K562 treated with DMSO at 1 percent for 4 hours (cell line): ENCODE data around the gene LY6G5C. TPM values are rescaled to one million over a fixed set of nuclear protein-coding genes. Genes with fewer than 3 reads are reported as not detected.

Experiments
- total RNA-seq: library from RNA; unstranded; fragments of 300-600 nt; gene quantifications from 2 replicates; pipeline ENCODE4 v1.2.3, GENCODE V29; 2022; ENCODE audit not compliant: insufficient read depth

The LY6G5C gene, protein sequence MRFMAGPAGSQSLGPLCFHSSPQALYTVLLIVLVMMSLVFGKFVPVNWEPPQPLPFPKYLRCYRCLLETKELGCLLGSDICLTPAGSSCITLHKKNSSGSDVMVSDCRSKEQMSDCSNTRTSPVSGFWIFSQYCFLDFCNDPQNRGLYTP
- 3.4 TPM in 1 of 2 replicates, not detected in the other for total RNA-seq

DNA sequence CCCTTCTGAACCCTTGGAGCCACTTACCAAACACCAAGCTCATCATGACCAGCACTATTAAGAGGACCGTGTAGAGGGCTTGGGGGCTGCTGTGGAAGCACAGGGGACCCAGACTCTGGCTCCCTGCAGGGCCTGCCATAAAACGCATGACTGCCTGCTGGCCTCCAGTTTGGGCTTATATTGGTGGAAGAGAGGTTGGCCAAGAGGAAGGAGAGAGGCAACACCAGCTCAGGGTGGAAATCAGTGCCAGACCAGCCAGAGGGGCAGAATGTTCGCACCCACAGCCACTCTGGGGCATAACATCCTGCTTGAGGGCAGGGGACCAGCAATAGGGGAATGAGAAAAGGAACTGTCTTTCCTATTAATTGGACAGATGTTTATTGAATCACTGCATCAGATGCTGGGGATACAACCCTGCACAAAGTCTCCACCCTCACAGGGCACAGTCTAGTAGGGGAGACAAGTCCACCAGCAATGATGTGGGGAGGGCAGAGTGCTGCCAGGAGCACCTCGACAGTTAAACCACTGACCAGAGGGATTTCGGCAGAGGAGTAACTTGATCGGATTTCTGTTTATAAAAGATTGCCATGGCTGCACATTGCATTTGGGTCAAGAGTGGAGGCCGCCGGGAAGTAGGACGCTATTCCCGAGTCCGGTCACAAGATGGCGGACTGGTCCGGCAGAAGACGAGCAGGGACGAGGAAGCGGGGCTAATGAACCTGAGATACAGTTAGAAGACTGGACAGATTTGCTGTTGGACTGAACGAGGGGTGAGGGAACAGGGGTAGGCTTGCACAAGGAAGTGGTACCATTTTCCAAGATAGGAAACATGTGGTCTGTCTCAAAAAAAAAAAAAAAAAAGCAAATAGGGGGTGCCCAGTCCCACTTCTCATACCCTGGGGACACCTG, at the start of gene LY6G5C:
LY6G5C (minus strand) TSS at position 842 of the 909 bp plus-strand sequence; CDS start at position 148, 694 bp downstream.

DNA sequence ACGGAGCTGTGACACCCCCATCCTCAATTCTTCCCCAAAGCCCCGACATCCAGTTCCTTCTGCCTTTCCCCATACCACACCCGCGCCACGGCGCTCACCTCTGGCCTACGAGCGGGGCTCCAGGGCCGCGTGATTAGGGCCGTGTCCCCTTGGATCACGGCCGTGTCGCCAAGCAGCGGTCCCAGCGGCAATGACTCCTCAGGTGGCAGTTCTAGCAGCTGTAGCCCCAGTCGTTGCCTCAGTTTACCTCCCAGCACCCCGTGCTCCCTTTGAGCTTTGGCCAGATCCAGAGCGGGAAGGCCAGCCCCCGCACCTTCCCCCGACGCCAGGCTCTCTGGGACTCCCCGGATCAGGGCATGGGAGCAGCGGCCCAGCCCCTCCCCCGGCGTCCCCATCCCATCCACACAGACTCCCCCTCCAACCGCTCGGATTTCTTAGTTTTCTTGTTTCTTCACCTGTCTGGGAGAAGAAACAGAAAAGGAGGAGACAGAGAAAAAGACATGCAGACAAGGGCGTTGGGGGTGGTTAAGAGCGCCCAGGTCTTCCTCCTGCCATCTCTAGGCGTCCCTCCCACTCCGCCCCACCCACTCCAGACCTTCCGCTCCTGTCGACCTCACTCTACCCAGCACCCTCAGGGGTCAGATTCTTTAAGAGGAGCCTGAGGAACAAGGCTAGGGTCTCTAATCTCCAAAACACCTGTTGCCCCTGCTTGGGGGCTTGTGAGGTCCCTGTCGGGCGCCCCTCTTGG, 48.1 kb upstream of the LY6G5C start, which contains the start of gene DDAH2:
DDAH2 (minus strand) TSS at position 533 of the 748 bp plus-strand sequence; CDS start at position 395, 138 bp downstream.

DNA sequence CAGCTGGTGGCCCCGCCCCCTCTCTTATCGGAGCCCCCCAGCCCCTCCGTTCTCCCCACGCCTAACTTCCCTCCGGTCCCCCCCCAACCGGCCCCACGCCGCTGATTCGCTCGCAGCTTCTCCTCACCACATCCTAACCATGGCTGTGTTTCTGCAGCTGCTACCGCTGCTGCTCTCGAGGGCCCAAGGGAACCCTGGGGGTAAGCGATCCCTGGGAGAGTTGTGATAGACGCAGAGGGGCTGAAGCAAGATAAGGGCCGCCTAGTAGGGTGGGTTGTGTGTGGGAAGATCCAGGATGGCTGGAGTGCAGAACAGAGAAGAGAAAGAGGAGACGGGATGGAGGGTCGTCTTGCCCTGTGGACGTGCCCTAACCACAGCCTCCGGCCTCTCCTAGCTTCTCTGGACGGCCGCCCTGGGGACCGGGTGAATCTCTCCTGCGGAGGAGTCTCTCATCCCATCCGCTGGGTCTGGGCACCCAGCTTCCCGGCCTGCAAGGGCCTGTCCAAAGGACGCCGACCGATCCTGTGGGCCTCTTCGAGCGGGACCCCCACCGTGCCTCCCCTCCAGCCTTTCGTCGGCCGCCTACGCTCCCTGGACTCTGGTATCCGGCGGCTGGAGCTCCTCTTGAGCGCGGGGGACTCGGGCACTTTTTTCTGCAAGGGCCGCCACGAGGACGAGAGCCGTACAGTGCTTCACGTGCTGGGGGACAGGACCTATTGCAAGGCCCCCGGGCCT, 42.5 kb upstream of the LY6G5C start, which contains the start of gene MPIG6B:
MPIG6B (plus strand) TSS at position 129 of the 735 bp plus-strand sequence; CDS start at position 140, 11 bp downstream.

DNA sequence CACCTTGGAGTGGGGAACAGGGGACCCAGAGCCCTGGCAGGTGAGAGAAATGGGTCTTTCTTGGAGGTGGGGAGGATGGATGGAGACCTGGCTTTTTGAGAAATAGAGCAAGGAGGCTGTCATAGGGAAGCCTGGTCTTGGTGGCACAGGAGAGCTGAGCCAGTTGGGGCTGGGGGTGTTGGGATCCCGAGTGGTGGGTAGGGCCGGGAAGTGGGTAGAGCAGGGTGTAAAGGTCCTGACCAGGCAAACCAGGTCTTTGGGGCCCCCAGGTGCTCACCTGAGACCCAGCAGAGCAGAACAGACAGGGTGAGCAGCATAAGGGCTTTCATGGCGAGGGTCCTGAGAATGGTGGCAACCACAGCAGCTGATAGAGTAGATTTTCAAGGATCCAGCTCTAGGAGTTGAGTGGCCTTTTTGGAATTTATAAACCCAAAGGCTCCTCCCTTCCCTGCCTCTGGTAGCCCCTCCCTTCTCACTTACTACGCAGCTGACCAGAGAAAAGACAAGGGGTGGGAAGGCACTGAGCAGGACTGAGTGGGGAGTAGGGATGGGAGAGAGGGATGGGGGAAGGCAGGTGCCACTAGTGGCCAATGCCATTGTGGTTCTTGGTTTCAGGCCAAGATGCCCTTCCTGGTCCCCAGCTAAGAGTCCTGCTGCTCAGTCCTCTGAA, 40.6 kb upstream of the LY6G5C start, which contains the start of gene LY6G6C:
LY6G6C (minus strand) TSS at position 396 of the 670 bp plus-strand sequence; CDS start at position 329, 67 bp downstream.

DNA sequence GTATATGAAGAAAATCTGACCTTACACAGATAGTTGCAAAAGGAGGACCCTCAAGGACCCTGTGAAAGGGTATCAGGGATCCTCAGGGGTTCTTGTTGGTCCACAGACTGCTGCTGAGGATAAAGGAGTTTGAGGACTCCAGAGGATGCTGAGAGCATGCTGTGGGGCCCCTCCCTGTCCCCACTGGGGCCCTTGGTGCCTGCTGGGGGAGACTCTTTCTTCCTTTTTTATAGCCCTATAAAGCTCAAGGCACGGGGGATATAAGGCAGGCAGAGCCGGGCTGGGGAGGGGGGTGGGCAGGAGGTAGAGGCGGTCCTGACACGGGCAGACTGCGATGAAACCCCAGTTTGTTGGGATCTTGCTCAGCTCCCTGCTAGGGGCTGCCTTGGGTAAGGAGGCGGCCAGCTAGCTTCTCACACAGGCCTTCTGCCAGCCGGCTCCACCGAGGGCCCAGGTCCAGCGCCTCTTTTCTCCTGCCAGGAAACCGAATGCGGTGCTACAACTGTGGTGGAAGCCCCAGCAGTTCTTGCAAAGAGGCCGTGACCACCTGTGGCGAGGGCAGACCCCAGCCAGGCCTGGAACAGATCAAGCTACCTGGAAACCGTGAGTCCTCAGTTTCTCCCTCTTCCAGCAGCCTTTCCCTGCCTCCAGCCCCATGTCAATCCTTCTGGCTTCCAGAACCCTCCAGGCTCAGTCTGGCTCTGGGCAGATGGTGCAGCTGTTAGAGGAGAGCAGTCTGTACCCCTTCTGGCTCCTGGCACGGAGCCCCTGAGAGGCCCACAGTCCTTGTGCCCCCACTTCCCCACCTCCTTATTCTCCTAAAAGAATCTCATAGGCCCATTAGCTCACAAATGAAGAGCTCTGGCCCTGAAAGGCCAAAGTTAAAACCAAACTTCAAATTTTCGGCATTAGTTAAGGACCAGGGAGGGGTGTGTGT, 34.4 kb upstream of the LY6G5C start, which contains the start of gene LY6G6D:
LY6G6D (plus strand) TSS at position 327 of the 937 bp plus-strand sequence; CDS start at position 335, 8 bp downstream.

DNA sequence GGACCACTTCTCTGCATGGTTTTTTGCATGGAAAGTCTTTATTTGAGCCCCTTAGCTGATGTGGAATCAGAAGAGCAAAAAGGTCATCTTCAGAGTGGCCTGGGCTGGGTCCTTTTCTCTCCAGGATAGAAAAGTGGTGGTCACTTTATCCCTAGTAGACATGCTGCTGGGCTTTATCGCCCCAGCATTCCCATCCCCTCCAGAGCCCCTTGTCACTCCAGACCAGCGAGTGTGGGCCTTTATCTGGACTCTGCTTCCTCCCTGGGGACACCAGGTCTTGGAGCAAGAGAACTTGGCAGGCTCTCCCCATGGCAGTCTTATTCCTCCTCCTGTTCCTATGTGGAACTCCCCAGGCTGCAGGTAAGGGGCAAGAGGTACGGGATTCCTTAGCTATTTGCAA, 25.7 kb upstream of the LY6G5C start, which contains the start of gene LY6G6F:
LY6G6F (plus strand) TSS at position 268 of the 400 bp plus-strand sequence; CDS start at position 309, 41 bp downstream.

DNA sequence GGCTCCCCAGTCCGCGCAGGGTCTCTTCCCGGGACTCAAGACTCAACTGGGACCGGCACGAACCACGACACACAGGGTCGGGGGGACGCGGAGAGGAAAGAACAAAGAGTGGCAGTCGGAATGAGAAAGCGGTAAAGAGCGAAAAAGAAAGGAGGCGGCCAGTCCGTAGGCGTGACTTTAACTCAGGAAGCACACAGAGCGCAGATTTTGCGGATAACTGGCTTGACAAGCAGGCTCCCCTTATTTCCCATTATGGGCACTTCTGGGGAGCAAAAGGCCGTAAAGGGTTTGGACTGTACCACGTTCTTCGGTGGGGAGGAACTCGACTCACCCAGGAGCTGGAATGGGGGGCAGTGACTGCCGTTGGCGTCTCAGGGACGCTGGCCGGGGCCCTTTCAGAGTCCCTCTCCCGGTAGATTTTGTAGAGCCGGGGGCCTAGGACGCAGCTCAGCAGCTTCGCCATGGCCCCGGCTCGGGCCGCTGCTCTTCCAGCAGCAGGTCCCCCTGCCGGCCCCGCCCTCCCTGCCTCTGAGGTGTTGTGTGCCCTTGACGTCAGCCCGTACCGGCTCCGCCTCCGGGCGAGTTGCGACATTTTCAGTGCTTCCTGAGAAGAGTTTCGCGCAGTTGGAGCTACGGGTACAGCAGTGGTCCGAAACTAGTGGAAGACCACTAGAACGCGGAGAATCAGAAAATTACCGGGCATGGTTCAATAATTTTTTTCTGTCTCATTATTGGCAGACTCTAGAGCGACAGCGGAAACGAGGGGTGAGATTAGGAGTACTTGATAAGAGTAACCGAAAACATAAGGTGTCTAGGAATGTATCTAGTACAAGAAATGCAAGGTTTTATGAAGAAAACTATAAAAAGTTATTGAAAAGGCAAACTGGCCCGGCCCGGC, 22.2 kb upstream of the LY6G5C start, which contains the start of gene ABHD16A:
ABHD16A (minus strand) TSS at position 506 of the 898 bp plus-strand sequence; CDS start at position 463, 43 bp downstream.

DNA sequence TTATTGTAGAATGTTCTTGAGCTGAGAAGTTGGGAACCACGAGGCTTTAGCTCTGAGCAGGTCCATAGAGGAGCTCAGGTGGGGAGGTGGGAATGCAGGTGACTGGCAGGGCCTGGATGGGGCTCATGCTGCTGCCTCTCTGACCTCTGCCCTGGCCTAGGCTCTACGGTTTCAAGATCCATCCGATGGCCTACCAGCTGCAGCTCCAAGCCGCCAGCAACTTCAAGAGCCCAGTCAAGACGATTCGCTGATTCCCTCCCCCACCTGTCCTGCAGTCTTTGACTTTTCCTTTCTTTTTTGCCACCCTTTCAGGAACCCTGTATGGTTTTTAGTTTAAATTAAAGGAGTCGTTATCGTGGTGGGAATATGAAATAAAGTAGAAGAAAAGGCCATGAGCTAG, 11.2 kb downstream of the LY6G5C start, which contains the start of gene LY6G5B:
LY6G5B (plus strand) TSS at position 301 of the 400 bp plus-strand sequence. CDS start 975 bp downstream, outside the sequence.

DNA sequence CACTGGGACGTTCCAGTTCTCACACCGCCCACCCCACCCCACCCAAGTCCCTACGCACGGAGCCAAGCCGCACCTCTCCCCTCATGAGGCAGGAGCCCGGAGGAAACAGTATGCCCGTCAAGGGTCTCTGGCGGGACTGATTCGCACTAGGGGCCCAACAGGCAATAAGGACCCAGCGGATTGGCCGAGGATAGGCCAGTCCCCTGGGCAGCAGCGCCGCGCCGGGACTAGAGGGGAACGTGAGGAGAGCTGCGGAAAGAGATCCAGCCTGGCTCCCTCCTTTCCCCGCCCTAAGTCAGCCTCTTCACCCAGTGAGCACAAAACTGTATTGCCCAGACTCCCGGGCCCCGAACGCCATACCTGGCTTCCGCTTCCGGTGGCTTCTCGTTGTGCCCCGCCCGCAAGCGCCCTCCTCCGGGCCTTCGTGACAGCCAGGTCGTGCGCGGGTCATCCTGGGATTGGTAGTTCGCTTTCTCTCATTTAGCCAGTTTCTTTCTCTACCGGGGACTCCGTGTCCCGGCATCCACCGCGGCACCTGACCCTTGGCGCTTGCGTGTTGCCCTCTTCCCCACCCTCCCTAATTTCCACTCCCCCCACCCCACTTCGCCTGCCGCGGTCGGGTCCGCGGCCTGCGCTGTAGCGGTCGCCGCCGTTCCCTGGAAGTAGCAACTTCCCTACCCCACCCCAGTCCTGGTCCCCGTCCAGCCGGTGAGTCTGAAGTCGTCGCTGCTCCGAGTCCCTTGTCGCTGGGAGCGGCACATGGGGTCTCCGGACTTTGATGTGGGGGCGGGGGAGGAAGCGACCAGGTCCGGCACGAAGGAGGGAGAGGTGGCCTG, 15.1 kb downstream of the LY6G5C start, which contains the start of gene CSNK2B:
CSNK2B (plus strand) TSS at position 580 of the 836 bp plus-strand sequence. CDS start 752 bp downstream, outside the sequence.

DNA sequence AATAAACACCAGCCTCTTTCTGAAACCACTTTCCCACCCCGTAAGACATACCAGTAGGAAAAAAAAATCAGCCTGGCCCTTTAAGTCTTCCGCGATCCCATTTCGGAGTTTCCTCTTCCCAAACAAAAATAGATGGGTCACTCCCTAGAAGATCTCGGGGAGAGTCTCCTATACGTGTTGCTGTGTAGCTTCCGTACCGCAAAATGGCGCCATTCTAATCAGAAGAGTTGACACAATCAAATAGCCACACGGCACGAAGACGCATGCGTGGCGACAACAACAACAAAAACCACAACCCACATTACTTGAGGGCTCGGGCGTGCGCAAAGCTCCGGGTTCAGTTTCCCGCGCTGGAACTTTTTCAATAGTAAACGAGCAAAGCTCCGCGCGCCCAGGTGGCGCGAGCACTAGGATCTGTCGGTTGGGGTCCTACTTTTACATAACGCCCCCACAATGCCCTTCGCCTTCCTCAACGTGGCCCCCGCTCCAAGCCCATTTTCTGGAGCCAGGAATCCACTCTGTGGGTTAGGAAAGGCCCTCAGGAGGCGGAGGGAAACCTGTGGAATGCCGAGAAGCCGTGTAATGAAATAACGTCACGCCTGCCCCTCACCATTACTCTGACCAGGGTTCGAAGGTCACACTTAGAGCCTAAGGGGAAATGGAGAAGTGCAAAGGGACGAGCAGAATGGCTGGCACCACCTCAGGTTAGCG, 15.9 kb downstream of the LY6G5C start, which contains the start of gene GPANK1:
GPANK1 (minus strand) TSS at position 208 of the 711 bp plus-strand sequence. CDS start 519 bp downstream, outside the sequence.

DNA sequence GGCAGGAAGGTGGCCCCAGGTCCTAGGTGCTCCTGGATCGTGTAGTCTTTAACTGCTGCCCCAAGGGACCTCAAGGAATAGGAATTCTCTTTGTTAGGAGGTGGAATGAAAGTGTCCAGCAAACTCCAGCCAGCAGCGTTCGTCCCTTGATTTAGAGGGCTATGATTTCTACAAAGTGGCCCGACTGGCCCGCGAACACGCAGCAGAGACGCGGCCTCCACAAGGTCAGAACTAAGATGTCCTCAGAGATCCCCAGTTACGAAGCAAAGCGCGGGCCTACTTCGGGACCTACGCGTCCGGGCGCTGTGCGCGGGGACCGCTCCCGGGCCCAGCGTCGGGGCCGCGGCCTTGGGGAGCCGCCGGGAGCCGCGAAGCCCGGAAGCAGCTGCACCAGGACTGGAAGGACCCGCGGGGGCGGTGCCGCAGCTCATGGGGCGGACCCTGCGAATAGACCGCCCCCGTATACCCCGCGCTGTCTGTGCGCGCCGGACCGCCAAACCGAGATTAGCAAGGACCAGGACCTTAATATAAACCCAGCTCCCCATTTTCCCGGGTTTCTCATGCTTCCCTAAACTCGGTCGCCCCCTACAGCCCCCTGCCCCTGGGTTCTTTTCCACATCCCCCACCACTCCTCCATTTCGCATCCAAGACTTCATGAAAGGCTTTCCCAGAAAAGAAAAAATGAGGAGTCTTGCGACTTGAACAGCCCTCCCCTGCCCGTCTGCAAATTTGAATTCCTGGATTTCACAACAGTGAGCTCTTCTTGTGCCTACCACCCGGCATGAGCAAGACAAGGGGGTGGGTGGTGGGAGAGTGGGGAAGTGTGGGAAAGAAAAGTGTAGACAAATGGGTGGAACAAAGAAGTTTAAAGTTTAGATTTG, 20.2 kb downstream of the LY6G5C start, which contains the start of gene C6orf47:
C6orf47 (minus strand) TSS at position 398 of the 881 bp plus-strand sequence. CDS start 831 bp downstream, outside the sequence.

DNA sequence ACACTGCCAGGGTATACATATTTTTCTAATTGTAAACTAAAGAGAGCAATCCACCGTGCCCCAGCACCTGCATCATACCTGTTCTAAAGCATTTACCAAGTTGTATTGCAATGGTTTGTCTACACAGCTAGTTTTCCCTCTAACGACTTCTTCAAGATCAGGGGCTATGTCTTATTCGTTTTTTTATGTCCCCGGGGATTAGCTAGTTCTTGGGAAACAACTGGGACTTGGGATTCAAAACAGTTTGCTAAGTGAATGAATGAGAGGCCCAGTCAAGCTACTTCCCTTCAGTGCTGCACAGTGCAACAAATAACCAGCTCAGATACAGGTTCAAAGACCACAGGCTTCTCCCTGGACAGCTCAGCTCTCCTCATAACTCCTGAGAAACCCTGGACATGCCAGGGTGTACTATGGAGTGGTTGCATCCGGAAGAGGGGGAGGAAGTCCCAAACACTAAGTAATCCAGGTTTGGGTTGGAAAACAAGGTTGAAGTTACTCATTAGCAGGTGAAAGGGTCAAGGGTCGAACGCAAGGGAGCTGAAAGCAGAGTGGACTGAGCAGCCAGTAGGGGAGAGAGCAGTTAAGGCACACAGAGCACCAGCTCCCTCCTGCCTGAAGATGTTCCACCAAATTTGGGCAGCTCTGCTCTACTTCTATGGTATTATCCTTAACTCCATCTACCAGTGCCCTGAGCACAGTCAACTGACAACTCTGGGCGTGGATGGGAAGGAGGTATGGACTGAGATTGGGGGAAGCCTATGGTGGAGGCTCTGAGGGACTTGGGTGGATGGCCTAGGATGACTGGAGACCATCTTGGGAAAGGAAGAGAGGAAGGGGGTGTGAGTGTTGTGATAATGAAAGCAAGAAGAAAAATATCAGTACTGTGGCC, 25.3 kb downstream of the LY6G5C start, which contains the start of gene APOM:
APOM (plus strand) TSS at position 546 of the 889 bp plus-strand sequence; CDS start at position 619, 73 bp downstream.

